Neural cell (in vitro differentiated cells): ENCODE measurements around the gene HIVEP1. TPM values are rescaled to one million over a fixed set of nuclear protein-coding genes. Genes with fewer than 3 reads are reported as not detected.

ENCODE experiments used
- H2AFZ ChIP-seq: fragments of 200-600, 300-800 bp; sonication (generic), shearing (Covaris generic); 2 replicates; pipeline ENCODE4 v1.6.0; 2014; ENCODE audit warnings: low read depth, mild to moderate bottlenecking, antibody characterized with exemption, low read length, moderate library complexity
- H3F3A ChIP-seq: fragments of 200-600 bp; shearing (Covaris generic); 2 replicates; pipeline ENCODE4 v1.6.1; 2016; ENCODE audit warnings: mild to moderate bottlenecking, moderate library complexity, mixed read lengths, antibody characterized with exemption, low read length; ENCODE audit not compliant: insufficient read depth, poor library complexity, severe bottlenecking
- H3K27ac ChIP-seq: fragments of 200-600, 300-800 bp; sonication (generic), shearing (Covaris generic); 2 replicates; pipeline ENCODE4 v1.5.1; 2014; ENCODE audit warnings: mild to moderate bottlenecking, low read length, moderate library complexity
- H3K27me3 ChIP-seq: fragments of 300-800, 200-600 bp; sonication (generic), shearing (Covaris generic); 2 replicates; pipeline ENCODE4 v1.6.0; 2014; ENCODE audit warnings: mild to moderate bottlenecking, low read depth, low read length, moderate library complexity; ENCODE audit not compliant: insufficient read depth
- H3K36me3 ChIP-seq: fragments of 300-800, 200-600 bp; sonication (generic), shearing (Covaris generic); 2 replicates; pipeline ENCODE4 v1.5.1; 2014; ENCODE audit warnings: mild to moderate bottlenecking, antibody characterized with exemption, low read length, moderate library complexity; ENCODE audit not compliant: insufficient read depth
- H3K4me2 ChIP-seq: fragments of 300-800, 200-600 bp; sonication (generic), shearing (Covaris generic); 2 replicates; pipeline ENCODE4 v1.6.0; 2014; ENCODE audit warnings: mild to moderate bottlenecking, low read length
- H3K4me3 ChIP-seq: fragments of 300-800, 200-600 bp; sonication (generic), shearing (Covaris generic); 2 replicates; pipeline ENCODE4 v1.5.1; 2014; ENCODE audit warnings: mild to moderate bottlenecking, low read length, moderate library complexity
- H3K79me2 ChIP-seq: fragments of 200-600 bp; shearing (Covaris generic); replicated peaks from 2 replicates; pipeline ENCODE4 v1.6.0; 2014; ENCODE audit warnings: mild to moderate bottlenecking, low read length, moderate library complexity; ENCODE audit not compliant: insufficient read depth
- H3K9ac ChIP-seq: fragments of 300-800, 200-600 bp; sonication (generic), shearing (Covaris generic); 2 replicates; pipeline ENCODE4 v1.6.1; 2016; ENCODE audit warnings: mild to moderate bottlenecking, low read length, mixed read lengths
- H3K9me2 ChIP-seq: fragments of 200-600 bp; shearing (Covaris generic); 2 replicates; pipeline ENCODE4 v1.6.1; 2016; ENCODE audit warnings: mild to moderate bottlenecking, low read length, mixed read lengths; ENCODE audit not compliant: insufficient read depth
- H3K9me3 ChIP-seq: fragments of 200-600, 300-800 bp; sonication (generic), shearing (Covaris generic); 2 replicates; pipeline ENCODE4 v1.6.1; 2016; ENCODE audit warnings: mild to moderate bottlenecking, mixed run types, low read length, moderate library complexity, mixed read lengths
- H4K20me1 ChIP-seq: fragments of 200-600 bp; shearing (Covaris generic); 2 replicates; pipeline ENCODE4 v1.6.1; 2016; ENCODE audit warnings: mild to moderate bottlenecking, mixed run types; ENCODE audit not compliant: insufficient read depth
- CTCF ChIP-seq: fragments of 450-650 bp; IDR thresholded peaks from 2 replicates; pipeline ENCODE4 v1.5.1; 2014; ENCODE audit warnings: antibody characterized with exemption, mild to moderate bottlenecking, moderate library complexity; ENCODE audit not compliant: poor library complexity, severe bottlenecking
- EP300 ChIP-seq: fragments of 450-650 bp; conservative IDR thresholded peaks from 2 replicates; pipeline ENCODE4 v1.6.1; 2014; ENCODE audit warnings: antibody characterized with exemption, mild to moderate bottlenecking, moderate library complexity; ENCODE audit not compliant: poor library complexity, severe bottlenecking
- EZH2 ChIP-seq: fragments of 200-600, 300-800 bp; shearing (Covaris generic), sonication (generic); IDR thresholded peaks from 2 replicates; pipeline ENCODE4 v1.6.1; 2014; ENCODE audit warnings: antibody characterized with exemption, low read length, borderline replicate concordance, mild to moderate bottlenecking; ENCODE audit not compliant: insufficient read depth, poor library complexity, severe bottlenecking
- MXI1 ChIP-seq: fragments of 450-650 bp; conservative IDR thresholded peaks from 2 replicates; pipeline ENCODE4 v1.6.1; 2014; ENCODE audit warnings: antibody characterized with exemption, mild to moderate bottlenecking; ENCODE audit not compliant: poor library complexity, severe bottlenecking
- POLR2AphosphoS5 ChIP-seq: IDR thresholded peaks from 2 replicates; pipeline ENCODE4 v1.6.1; 2012
- RAD21 ChIP-seq: fragments of 450-650 bp; conservative IDR thresholded peaks from 2 replicates; pipeline ENCODE4 v1.6.1; 2014; ENCODE audit warnings: antibody characterized with exemption, mild to moderate bottlenecking, moderate library complexity
- REST ChIP-seq: IDR thresholded peaks from 2 replicates; pipeline ENCODE4 v1.6.1; 2012; ENCODE audit warnings: borderline replicate concordance
- SMC3 ChIP-seq: fragments of 450-650 bp; conservative IDR thresholded peaks from 2 replicates; pipeline ENCODE4 v1.6.1; 2014; ENCODE audit warnings: antibody characterized with exemption, mild to moderate bottlenecking, moderate library complexity; ENCODE audit not compliant: poor library complexity
- TAF1 ChIP-seq: IDR thresholded peaks from 2 replicates; pipeline ENCODE4 v1.6.1; 2012; ENCODE audit warnings: low read depth
- polyA plus RNA-seq: library from polyadenylated mRNA; depleted of rRNA; stranded (reverse); fragments of >200 nt; gene quantifications from 2 replicates; pipeline ENCODE4 v1.2.3, GENCODE V29; 2014

HIVEP1 gene
- polyA plus RNA-seq, 1 donor from 2014 or later = 3.6 TPM

GRCh38 chr6:12083302-12083701 lies 71.2 kb downstream of the HIVEP1 start:
- H3F3A ChIP-seq = no peaks in the 10 kb centered on the region
- H3K36me3 ChIP-seq = no peaks in the 10 kb centered on the region
- H3K4me2 ChIP-seq = no peak overlapping the region
- no peak overlapping the region for H2AFZ ChIP-seq
- no peaks in the 10 kb centered on the region for H4K20me1 ChIP-seq
- no peaks in the 10 kb centered on the region for H3K9me3 ChIP-seq
- H3K4me3 ChIP-seq = no peak overlapping the region
- H3K9ac ChIP-seq = no peak overlapping the region
- H3K9me2 ChIP-seq = no peaks in the 10 kb centered on the region
- no peaks in the 10 kb centered on the region for H3K27me3 ChIP-seq
- TF ChIP-seq EZH2 (no peak), SMC3 (no peak), RAD21 (no peak)
- H3K27ac ChIP-seq = no peak overlapping the region
- peaks cover 5% of the 10 kb centered on the region for H3K79me2 ChIP-seq

- TF ChIP-seq POLR2AphosphoS5 (no peak), CTCF (no peak), TAF1 (no peak), EZH2 (no peak), MXI1 (no peak), EP300 (no peak), RAD21 (no peak)
- Histone ChIP-seq H3K9me3 (no peaks in the 10 kb centered on the region), H3K79me2 (peaks cover 5% of the 10 kb centered on the region), H3K4me3 (no peak overlapping the region), H3K36me3 (no peaks in the 10 kb centered on the region), H3K9ac (no peak overlapping the region), H4K20me1 (no peaks in the 10 kb centered on the region), H3K9me2 (no peaks in the 10 kb centered on the region), H3K4me2 (no peak overlapping the region), H3F3A (no peaks in the 10 kb centered on the region), H2AFZ (no peak overlapping the region), H3K27me3 (no peaks in the 10 kb centered on the region), H3K27ac (no peak overlapping the region)
These were observed 71.7 kb downstream of the HIVEP1 start for GRCh38 chr6:12083763-12084162.

- Histone ChIP-seq H3K4me3 (no peak overlapping the region), H3K27ac (no peak overlapping the region), H3K9me3 (no peaks in the 10 kb centered on the region), H3K4me2 (no peak overlapping the region), H3F3A (no peaks in the 10 kb centered on the region), H4K20me1 (no peaks in the 10 kb centered on the region), H2AFZ (no peak overlapping the region), H3K9ac (no peak overlapping the region), H3K36me3 (no peaks in the 10 kb centered on the region), H3K79me2 (peaks cover 2% of the 10 kb centered on the region), H3K27me3 (no peaks in the 10 kb centered on the region), H3K9me2 (no peaks in the 10 kb centered on the region)
- no peak for TF ChIP-seq MXI1
- TF ChIP-seq EZH2 = no peak
- no peak for TF ChIP-seq POLR2AphosphoS5
- no peak for TF ChIP-seq TAF1
- TF ChIP-seq REST = no peak
- TF ChIP-seq RAD21 = no peak
- no peak for TF ChIP-seq EP300
- TF ChIP-seq CTCF = no peak
- no peak for TF ChIP-seq SMC3
These were observed 72.6 kb downstream of the HIVEP1 start for GRCh38 chr6:12084681-12085080.
